Measurements from ENCODE around the gene PCBD1.

Gene PCBD1

GRCh38 chr10:70843776-70844489, 44.4 kb downstream of the PCBD1 start:
- Histone ChIP-seq H3K9me3 (ENCODE audit: low read length) (no peaks in the 10 kb centered on the region), H3K4me3 (ENCODE audit: low read length) (no peak overlapping the region), H3K36me3 (ENCODE audit: insufficient read depth, low read length) (peaks cover 29% of the 10 kb centered on the region), H3K4me1 (ENCODE audit: insufficient read depth, low read length) (no peaks in the 10 kb centered on the region), H2AFZ (ENCODE audit: low read depth, low read length) (no peak overlapping the region), H3K27me3 (ENCODE audit: insufficient read depth, low read length) (no peaks in the 10 kb centered on the region)

- no peak overlapping the region for H3K4me3 ChIP-seq (ENCODE audit: low read length)
- no peaks in the 10 kb centered on the region for H3K9me3 ChIP-seq (ENCODE audit: low read length)
- H2AFZ ChIP-seq (ENCODE audit: low read depth, low read length): no peak overlapping the region
- no peaks in the 10 kb centered on the region for H3K4me1 ChIP-seq (ENCODE audit: insufficient read depth, low read length)
- H3K27me3 ChIP-seq (ENCODE audit: insufficient read depth, low read length): no peaks in the 10 kb centered on the region
- H3K36me3 ChIP-seq (ENCODE audit: insufficient read depth, low read length): peaks cover 29% of the 10 kb centered on the region
Measured at GRCh38 chr10:70843333-70843732, 45.0 kb downstream of the PCBD1 start.

- no peak overlapping the region for H3K4me3 ChIP-seq (ENCODE audit: low read length)
- H3K27me3 ChIP-seq (ENCODE audit: insufficient read depth, low read length): no peaks in the 10 kb centered on the region
- no peaks in the 10 kb centered on the region for H3K9me3 ChIP-seq (ENCODE audit: low read length)
- peaks cover 18% of the 10 kb centered on the region for H3K36me3 ChIP-seq (ENCODE audit: insufficient read depth, low read length)
- no peaks in the 10 kb centered on the region for H3K4me1 ChIP-seq (ENCODE audit: insufficient read depth, low read length)
- no peak overlapping the region for H2AFZ ChIP-seq (ENCODE audit: low read depth, low read length)
Measured at GRCh38 chr10:70840836-70841235, 47.5 kb downstream of the PCBD1 start.

DNA sequence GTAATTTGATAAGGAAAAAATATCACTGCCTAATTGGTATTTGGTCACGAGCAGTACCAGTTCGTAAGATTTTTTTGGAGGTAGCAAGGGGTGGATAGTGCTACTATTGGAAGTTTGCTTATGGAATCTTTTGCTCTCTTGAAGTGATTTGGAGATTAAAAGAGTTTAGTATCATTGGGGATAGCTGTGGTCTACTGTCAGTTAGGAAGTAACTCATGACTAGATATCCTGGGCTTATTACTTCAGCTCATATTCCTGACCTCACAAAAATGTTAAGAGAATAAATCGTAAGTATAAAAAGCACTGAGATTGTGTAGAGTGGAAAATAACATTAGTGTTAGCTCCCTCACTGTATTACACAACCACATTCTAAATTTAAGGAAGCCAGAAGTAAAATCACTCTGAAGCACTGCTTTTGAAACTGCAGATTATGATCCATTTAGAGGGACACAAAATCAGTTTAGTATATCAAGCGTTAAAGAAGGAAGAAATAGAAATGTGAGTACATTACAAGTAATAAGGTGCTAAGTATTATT, 50.0 kb downstream of the PCBD1 start:
- Histone ChIP-seq H3K27me3 (ENCODE audit: insufficient read depth, low read length) (no peaks in the 10 kb centered on the region), H2AFZ (ENCODE audit: low read depth, low read length) (no peak overlapping the region), H3K9me3 (ENCODE audit: low read length) (no peaks in the 10 kb centered on the region), H3K4me1 (ENCODE audit: insufficient read depth, low read length) (no peaks in the 10 kb centered on the region), H3K4me3 (ENCODE audit: low read length) (no peak overlapping the region), H3K36me3 (ENCODE audit: insufficient read depth, low read length) (peaks cover 4% of the 10 kb centered on the region)

- no peak overlapping the region for H2AFZ ChIP-seq (ENCODE audit: low read depth, low read length)
- no peaks in the 10 kb centered on the region for H3K9me3 ChIP-seq (ENCODE audit: low read length)
- no peaks in the 10 kb centered on the region for H3K4me1 ChIP-seq (ENCODE audit: insufficient read depth, low read length)
- peaks cover 4% of the 10 kb centered on the region for H3K36me3 ChIP-seq (ENCODE audit: insufficient read depth, low read length)
- H3K4me3 ChIP-seq (ENCODE audit: low read length): no peak overlapping the region
- no peaks in the 10 kb centered on the region for H3K27me3 ChIP-seq (ENCODE audit: insufficient read depth, low read length)
Measured at GRCh38 chr10:70837660-70838059, 50.7 kb downstream of the PCBD1 start.

DNA sequence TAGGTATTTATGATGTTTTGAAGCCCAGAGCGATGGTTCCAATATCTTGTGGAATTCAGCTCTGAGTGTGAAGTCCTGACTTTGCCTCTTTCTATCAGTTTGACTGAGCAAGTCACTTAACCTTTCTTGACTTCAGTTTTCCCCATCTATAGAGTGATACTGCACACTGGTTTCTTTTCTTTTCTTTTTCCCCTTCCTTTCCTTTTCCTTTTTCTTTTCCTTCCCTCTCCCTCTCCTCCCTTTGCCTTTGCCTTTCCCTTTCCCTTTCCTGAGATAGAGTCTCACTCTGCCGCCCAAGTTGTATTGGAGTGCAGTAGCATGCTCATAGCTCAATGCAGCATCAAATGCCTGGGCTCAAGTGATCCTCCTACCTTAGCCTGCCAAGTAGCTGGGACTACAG, 52.0 kb downstream of the PCBD1 start:
- no peaks in the 10 kb centered on the region for H3K4me1 ChIP-seq (ENCODE audit: insufficient read depth, low read length)
- H2AFZ ChIP-seq (ENCODE audit: low read depth, low read length): no peak overlapping the region
- H3K9me3 ChIP-seq (ENCODE audit: low read length): no peaks in the 10 kb centered on the region
- H3K27me3 ChIP-seq (ENCODE audit: insufficient read depth, low read length): no peaks in the 10 kb centered on the region
- H3K36me3 ChIP-seq (ENCODE audit: insufficient read depth, low read length): peaks cover 4% of the 10 kb centered on the region
- H3K4me3 ChIP-seq (ENCODE audit: low read length): no peak overlapping the region

- no peak overlapping the region for H3K4me3 ChIP-seq (ENCODE audit: low read length)
- H2AFZ ChIP-seq (ENCODE audit: low read depth, low read length): no peak overlapping the region
- no peaks in the 10 kb centered on the region for H3K27me3 ChIP-seq (ENCODE audit: insufficient read depth, low read length)
- peaks cover 11% of the 10 kb centered on the region for H3K36me3 ChIP-seq (ENCODE audit: insufficient read depth, low read length)
- no peaks in the 10 kb centered on the region for H3K9me3 ChIP-seq (ENCODE audit: low read length)
- H3K4me1 ChIP-seq (ENCODE audit: insufficient read depth, low read length): no peaks in the 10 kb centered on the region
Measured at GRCh38 chr10:70834441-70835151, 53.8 kb downstream of the PCBD1 start.

GRCh38 chr10:70834021-70834420, 54.3 kb downstream of the PCBD1 start:
- Histone ChIP-seq H3K4me3 (ENCODE audit: low read length) (no peak overlapping the region), H3K36me3 (ENCODE audit: insufficient read depth, low read length) (peaks cover 11% of the 10 kb centered on the region), H3K27me3 (ENCODE audit: insufficient read depth, low read length) (no peaks in the 10 kb centered on the region), H3K4me1 (ENCODE audit: insufficient read depth, low read length) (no peaks in the 10 kb centered on the region), H2AFZ (ENCODE audit: low read depth, low read length) (no peak overlapping the region), H3K9me3 (ENCODE audit: low read length) (no peaks in the 10 kb centered on the region)

DNA sequence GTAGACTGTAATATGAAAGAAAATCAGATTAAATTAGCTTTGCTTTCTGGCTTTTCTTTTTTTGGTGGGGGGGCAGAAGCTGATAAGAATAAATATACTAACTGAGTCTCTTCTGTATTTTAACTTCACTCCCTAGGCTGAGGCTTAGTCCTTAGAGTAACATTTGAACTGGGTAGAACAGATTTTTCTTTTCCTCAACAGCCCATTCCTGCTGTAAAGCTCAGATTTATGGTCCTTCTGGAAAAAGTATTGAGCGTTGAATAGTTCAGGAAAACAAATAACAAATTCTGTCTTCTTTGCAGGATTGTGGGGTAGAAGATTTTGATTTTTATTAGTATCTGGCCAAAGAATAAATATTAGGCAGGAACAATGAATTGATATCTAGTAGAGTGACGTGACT, 54.8 kb downstream of the PCBD1 start:
- no peak overlapping the region for H3K4me3 ChIP-seq (ENCODE audit: low read length)
- peaks cover 11% of the 10 kb centered on the region for H3K36me3 ChIP-seq (ENCODE audit: insufficient read depth, low read length)
- no peak overlapping the region for H2AFZ ChIP-seq (ENCODE audit: low read depth, low read length)
- H3K4me1 ChIP-seq (ENCODE audit: insufficient read depth, low read length): no peaks in the 10 kb centered on the region
- H3K27me3 ChIP-seq (ENCODE audit: insufficient read depth, low read length): no peaks in the 10 kb centered on the region
- H3K9me3 ChIP-seq (ENCODE audit: low read length): no peaks in the 10 kb centered on the region

Data from neuron (in vitro differentiated cells).